Fibroblast of skin of right biceps (primary cell): ENCODE results near the gene PLA2G2E.
"Not testable (repeated sequence)": the region's sequence is repeated elsewhere in the genome, so short reads cannot be mapped to it uniquely, and the experiment has no call there.

ENCODE experiments used
- DNase-seq: peaks from one replicate; pipeline ENCODE4 v3.0.0-alpha.2; 2013

Gene PLA2G2E

GRCh38 chr1:19923137-19923952, at the start of gene PLA2G2E:
PLA2G2E (minus strand) TSS chr1:19923617; CDS start chr1:19923559, 58 bp downstream.
- no peak for DNase-seq

GRCh38 chr1:19971664-19972063, 48.2 kb upstream of the PLA2G2E start:
- no peak for DNase-seq

GRCh38 chr1:19969898-19970660, 46.7 kb upstream of the PLA2G2E start:
- peak; percentile 7 for DNase-seq

- no peak for DNase-seq
Measured at GRCh38 chr1:19967808-19968207, 44.4 kb upstream of the PLA2G2E start.

- DNase-seq: no peak
Measured at GRCh38 chr1:19964542-19964941, 41.1 kb upstream of the PLA2G2E start.

- DNase-seq: no peak
Measured at GRCh38 chr1:19963636-19964035, 40.2 kb upstream of the PLA2G2E start.

- no peak for DNase-seq
Measured at GRCh38 chr1:19960591-19960990, 37.2 kb upstream of the PLA2G2E start.

GRCh38 chr1:19957779-19958178, 34.4 kb upstream of the PLA2G2E start:
- DNase-seq: no peak

- DNase-seq: no peak
Measured at GRCh38 chr1:19955534-19956170, 32.2 kb upstream of the PLA2G2E start.

- DNase-seq: no peak
Measured at GRCh38 chr1:19954059-19954458, 30.6 kb upstream of the PLA2G2E start.

GRCh38 chr1:19949016-19949415, 25.6 kb upstream of the PLA2G2E start:
- DNase-seq: peak; percentile 65

GRCh38 chr1:19946971-19947370, 23.6 kb upstream of the PLA2G2E start:
- DNase-seq: no peak

GRCh38 chr1:19946331-19946751, 22.9 kb upstream of the PLA2G2E start:
- DNase-seq: no peak

- DNase-seq: no peak
Measured at GRCh38 chr1:19945914-19946313, 22.5 kb upstream of the PLA2G2E start.

GRCh38 chr1:19942657-19943056, 19.2 kb upstream of the PLA2G2E start:
- DNase-seq: no peak

- DNase-seq: no peak
Measured at GRCh38 chr1:19942088-19942487, 18.7 kb upstream of the PLA2G2E start.

- DNase-seq: no peak
Measured at GRCh38 chr1:19941206-19941568, 17.8 kb upstream of the PLA2G2E start.

- no peak for DNase-seq
Measured at GRCh38 chr1:19940486-19941205, 17.2 kb upstream of the PLA2G2E start.

- DNase-seq: no peak
Measured at GRCh38 chr1:19938472-19938871, 15.1 kb upstream of the PLA2G2E start.

GRCh38 chr1:19936061-19936750, 12.8 kb upstream of the PLA2G2E start:
- DNase-seq: no peak

- DNase-seq: no peak
Measured at GRCh38 chr1:19934336-19934735, 10.9 kb upstream of the PLA2G2E start.

- DNase-seq: no peak
Measured at GRCh38 chr1:19932866-19933265, 9.4 kb upstream of the PLA2G2E start.

GRCh38 chr1:19927130-19927421, 3.7 kb upstream of the PLA2G2E start:
- DNase-seq: not testable (repeated sequence)
